B cell (primary cell): Measurements from ENCODE around the gene CLCF1. TPM values are rescaled to one million over a fixed set of nuclear protein-coding genes. Genes with fewer than 3 reads are reported as not detected.
A peak's percentile ranks its signal among the peaks of the same experiment; 100 is the strongest.

ENCODE experiments used
- ATAC-seq: fragments of 200-7000 bp; cut with Tn5 transposase; one replicate; pipeline ENCODE4 v1.10.0; 2021; ENCODE audit warnings: low read depth, mild to moderate bottlenecking, moderate number of reproducible peaks, moderate library complexity
- CTCF ChIA-PET: fragments of 350-600 bp; sonication (Branson Sonifier 250); formaldehyde crosslinking; loops from one replicate; lab custom pipeline; 2021; ENCODE audit warnings: antibody characterized with exemption, inconsistent platforms; lab: Charles Lee
- POLR2A ChIA-PET: fragments of 350-600 bp; sonication (Branson Sonifier 250); formaldehyde crosslinking; loops from one replicate; lab custom pipeline; 2021; ENCODE audit warnings: antibody characterized with exemption; lab: Charles Lee
- DNase-seq: peaks from one replicate; pipeline ENCODE4 v3.0.0; 2013
- H2AFZ ChIP-seq: 2 replicates; pipeline ENCODE4 v1.6.1; 2012; ENCODE audit warnings: mild to moderate bottlenecking, low read depth, low read length; ENCODE audit not compliant: insufficient read depth, poor library complexity, severe bottlenecking
- H3K27ac ChIP-seq, 2 donors: 1 replicate in 1 of 2; 2 replicates in 1 of 2; pipeline ENCODE4 v1.5.1; 2012 to 2013; ENCODE audit warnings: low read length in 2 of 2, mild to moderate bottlenecking in 2 of 2, moderate library complexity in 1 of 2
- H3K27me3 ChIP-seq, 4 experiments: fragments of 200-600 bp in 1 of 4; sonication (generic) in 1 of 4; replicated peaks in 1 of 4; 1 replicate in 2 of 4; 2 replicates in 2 of 4; pipeline versions ENCODE4 v1.6.1 to v1.7.0; 2013 to 2016; ENCODE audit warnings: low read length in 3 of 4, mild to moderate bottlenecking in 2 of 4, mixed read lengths in 1 of 4, moderate library complexity in 1 of 4; ENCODE audit not compliant: insufficient read depth in 4 of 4, control insufficient read depth in 3 of 4; ENCODE audit errors: control extremely low read depth in 1 of 4
- H3K36me3 ChIP-seq, 2 experiments: replicated peaks in 1 of 2; 1 replicate in 1 of 2; 2 replicates in 1 of 2; pipeline versions ENCODE4 v1.6.1 to v1.7.1; 2013; ENCODE audit warnings: low read length in 1 of 2; ENCODE audit not compliant: insufficient read depth in 2 of 2, control insufficient read depth in 1 of 2; ENCODE audit errors: control extremely low read depth in 1 of 2, extremely low read depth in 1 of 2
- H3K4me1 ChIP-seq, 2 donors: fragments of 200-600 bp in 1 of 2; sonication (generic) in 1 of 2; 1 replicate in 1 of 2; 2 replicates in 1 of 2; pipeline versions ENCODE4 v1.5.1 to v1.6.1; 2013 to 2017; ENCODE audit warnings: low read length in 2 of 2; ENCODE audit not compliant: control insufficient read depth in 2 of 2, insufficient read depth in 2 of 2
- H3K4me2 ChIP-seq: replicated peaks from 2 replicates; pipeline ENCODE3; 2012; ENCODE audit warnings: mild to moderate bottlenecking, low read depth, low read length; ENCODE audit not compliant: poor library complexity, severe bottlenecking
- H3K4me3 ChIP-seq, 5 experiments: fragments of 200-600 bp in 1 of 5; sonication (generic) in 1 of 5; 1 replicate in 3 of 5; 2 replicates in 2 of 5; pipeline versions ENCODE4 v1.5.1 to v1.7.0; 2011 to 2016; ENCODE audit warnings: low read length in 4 of 5, mild to moderate bottlenecking in 4 of 5, low read depth in 2 of 5, control low read depth in 1 of 5, moderate library complexity in 1 of 5; ENCODE audit not compliant: insufficient read depth in 1 of 5; ENCODE audit errors: control extremely low read depth in 1 of 5, extremely low read depth in 1 of 5
- H3K79me2 ChIP-seq: fragments of 200-600 bp; sonication (generic); one replicate; pipeline ENCODE4 v1.6.0; 2016; ENCODE audit warnings: low read length; ENCODE audit not compliant: control insufficient read depth, insufficient read depth
- H3K9ac ChIP-seq: fragments of 200-600 bp; sonication (generic); 2 replicates; pipeline ENCODE4 v1.6.1; 2017; ENCODE audit warnings: mild to moderate bottlenecking, low read length, moderate library complexity
- H3K9me3 ChIP-seq, 3 donors: one replicate each; pipeline versions ENCODE4 v1.6.1 to v1.7.1; 2013; ENCODE audit warnings: low read length in 2 of 3; ENCODE audit not compliant: control insufficient read depth in 2 of 3, insufficient read depth in 1 of 3; ENCODE audit errors: control extremely low read depth in 1 of 3
- H4K20me1 ChIP-seq: 2 replicates; pipeline ENCODE4 v1.6.0; 2012; ENCODE audit warnings: mild to moderate bottlenecking, low read length; ENCODE audit not compliant: insufficient read depth, control insufficient read depth, poor library complexity, severe bottlenecking
- H3K27ac Mint-ChIP-seq: one replicate; pipeline ENCODE4 v1.8.0; 2021; ENCODE audit warnings: mixed read lengths
- H3K27me3 Mint-ChIP-seq: one replicate; pipeline ENCODE4 v1.8.0; 2021; ENCODE audit warnings: mixed read lengths
- H3K4me1 Mint-ChIP-seq: one replicate; pipeline ENCODE4 v1.8.0; 2021; ENCODE audit warnings: mixed read lengths
- H3K4me3 Mint-ChIP-seq: one replicate; pipeline ENCODE4 v1.8.0; 2021; ENCODE audit warnings: mixed read lengths
- H3K9me3 Mint-ChIP-seq: one replicate; pipeline ENCODE4 v1.8.0; 2022; ENCODE audit warnings: mixed read lengths; ENCODE audit not compliant: insufficient read depth
- EZH2 ChIP-seq: IDR thresholded peaks from 2 replicates; pipeline ENCODE4 v1.6.1; 2012; ENCODE audit warnings: borderline replicate concordance, low read depth, mild to moderate bottlenecking, moderate library complexity, low read length; ENCODE audit not compliant: insufficient read depth, poor library complexity, severe bottlenecking
- WGBS: methylation state at CpG from one replicate; pipeline ENCODE4 v1.1.5; 2013; ENCODE audit warnings: missing lambda C conversion rate; ENCODE audit not compliant: insufficient coverage; 5-methylcytosine and 5-hydroxymethylcytosine counted together
- intact Hi-C: fragments of 100-400 bp; cut with micrococcal nuclease; formaldehyde crosslinking; loops from one replicate; pipeline ENCODE4 v1.10.0; 2022
- polyA plus RNA-seq: library from polyadenylated mRNA; depleted of rRNA; stranded (reverse); fragments of >200 nt; gene quantifications from 2 replicates; pipeline ENCODE4 v1.2.3, GENCODE V29; 2012
- total RNA-seq, 2 donors: library from RNA; stranded (reverse); fragments of 120-200 nt in 1 of 2; gene quantifications; 1 replicate in 1 of 2; 2 replicates in 1 of 2; pipeline versions ENCODE4 v1.2.3 to v1.2.4, GENCODE V29; 2013 to 2022
- TF ChIP-seq, protein P1 (sequence below): fragments of 200-600 bp; IDR thresholded peaks from one replicate; pipeline ENCODE4 v1.8.0; 2022; ENCODE audit warnings: antibody characterized with exemption, mild to moderate bottlenecking

The CLCF1 gene
- total and polyA plus RNA-seq, 2 donors (not counting 1 experiment from before 2014, with no cell fraction given) = 29.1 to 44.6 TPM

GRCh38 chr11:67370351-67371076, 2.9 kb downstream of the CLCF1 start:
- DNase-seq = no peak
- no peak for TF ChIP-seq EZH2
- TF ChIP-seq, protein P1, sequence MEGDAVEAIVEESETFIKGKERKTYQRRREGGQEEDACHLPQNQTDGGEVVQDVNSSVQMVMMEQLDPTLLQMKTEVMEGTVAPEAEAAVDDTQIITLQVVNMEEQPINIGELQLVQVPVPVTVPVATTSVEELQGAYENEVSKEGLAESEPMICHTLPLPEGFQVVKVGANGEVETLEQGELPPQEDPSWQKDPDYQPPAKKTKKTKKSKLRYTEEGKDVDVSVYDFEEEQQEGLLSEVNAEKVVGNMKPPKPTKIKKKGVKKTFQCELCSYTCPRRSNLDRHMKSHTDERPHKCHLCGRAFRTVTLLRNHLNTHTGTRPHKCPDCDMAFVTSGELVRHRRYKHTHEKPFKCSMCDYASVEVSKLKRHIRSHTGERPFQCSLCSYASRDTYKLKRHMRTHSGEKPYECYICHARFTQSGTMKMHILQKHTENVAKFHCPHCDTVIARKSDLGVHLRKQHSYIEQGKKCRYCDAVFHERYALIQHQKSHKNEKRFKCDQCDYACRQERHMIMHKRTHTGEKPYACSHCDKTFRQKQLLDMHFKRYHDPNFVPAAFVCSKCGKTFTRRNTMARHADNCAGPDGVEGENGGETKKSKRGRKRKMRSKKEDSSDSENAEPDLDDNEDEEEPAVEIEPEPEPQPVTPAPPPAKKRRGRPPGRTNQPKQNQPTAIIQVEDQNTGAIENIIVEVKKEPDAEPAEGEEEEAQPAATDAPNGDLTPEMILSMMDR = no peak
- Mint-ChIP-seq H3K9me3 (no peaks in the 10 kb centered on the region), H3K4me3 (peak overlapping the region; percentile 92), H3K27ac (peak overlapping the region; percentile 72), H3K27me3 (no peaks in the 10 kb centered on the region), H3K4me1 (peaks cover 79% of the 10 kb centered on the region)
- H2AFZ ChIP-seq = no peak overlapping the region
- CTCF ChIA-PET = interaction anchor here (0.8 to 42.2 kb wide), 9 partner anchors 1 to 289 kb away, joined by 3 to 2379 read pairs (median 3); partner anchors contain the start of genes CLCF1, POLD4, PPP1CA and RAD9A
- H3K36me3 ChIP-seq = peaks cover 0 to 20% of the 10 kb centered on the region in 2 experiments
- no peak overlapping the region for H3K4me3 ChIP-seq
- H3K4me1 ChIP-seq = peaks cover 76 to 81% of the 10 kb centered on the region in 2 donors
- peak overlapping the region in 1 of 2 donors; percentile 17 for H3K27ac ChIP-seq
- peak overlapping the region; percentile 93 for H3K4me2 ChIP-seq
- no peak for ATAC-seq
- peaks cover 74% of the 10 kb centered on the region for H3K79me2 ChIP-seq
- H3K9me3 ChIP-seq = no peaks in the 10 kb centered on the region
- POLR2A ChIA-PET = interaction anchor here (0.7 to 14.2 kb wide), 7 partner anchors 8 to 130 kb away, joined by 3 to 323 read pairs (median 8); partner anchors contain the start of gene POLD4
- H3K9ac ChIP-seq = no peak overlapping the region
- intact Hi-C loops = no loop called here
- WGBS = 64% methylated on average over 11 of the region's 14 CpGs
- peaks cover 65% of the 10 kb centered on the region for H4K20me1 ChIP-seq
- no peaks in the 10 kb centered on the region for H3K27me3 ChIP-seq

DNA sequence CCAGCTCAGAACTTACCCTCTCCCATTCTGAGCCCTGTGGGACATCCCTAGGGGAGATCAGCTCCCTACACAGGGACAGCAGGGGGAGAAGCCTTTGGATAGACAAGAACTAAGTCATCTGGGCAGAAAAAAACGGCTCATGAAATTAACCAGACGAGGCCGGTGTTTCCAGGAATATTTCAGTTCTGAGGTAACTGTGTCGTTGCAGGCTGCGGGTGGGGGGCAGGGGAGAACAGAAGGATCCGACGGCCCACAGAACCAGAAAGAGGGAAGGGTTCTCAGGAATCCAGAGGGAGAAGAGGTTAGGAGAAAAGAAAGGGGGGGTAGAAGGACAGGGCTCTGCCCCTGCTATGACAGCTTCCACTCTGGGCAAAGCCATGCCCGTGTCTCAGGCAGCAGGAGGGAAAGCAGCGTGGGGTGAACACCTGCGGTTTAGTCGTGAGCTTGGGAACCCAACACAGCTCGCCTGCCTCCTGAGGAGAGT, 3.6 kb downstream of the CLCF1 start:
- peak overlapping the region; percentile 93 for H3K4me2 ChIP-seq
- no peak overlapping the region for H3K4me3 ChIP-seq
- 65% methylated on average over 11 of the region's 12 CpGs for WGBS
- DNase-seq (no peak), ATAC-seq (no peak)
- Mint-ChIP-seq H3K4me3 (peak overlapping the region; percentile 92), H3K27me3 (no peaks in the 10 kb centered on the region), H3K4me1 (peaks cover 83% of the 10 kb centered on the region), H3K27ac (peak overlapping the region; percentile 72), H3K9me3 (no peaks in the 10 kb centered on the region)
- no peak for TF ChIP-seq EZH2
- TF ChIP-seq, protein P1 = no peak
- peaks cover 0 to 26% of the 10 kb centered on the region in 2 experiments for H3K36me3 ChIP-seq
- no peak overlapping the region for H3K9ac ChIP-seq
- no peaks in the 10 kb centered on the region for H3K9me3 ChIP-seq
- peaks cover 72% of the 10 kb centered on the region for H4K20me1 ChIP-seq
- no peak overlapping the region for H2AFZ ChIP-seq
- intact Hi-C loops = no loop called here
- CTCF ChIA-PET = interaction anchor here (0.8 to 42.2 kb wide), 6 partner anchors 2 to 290 kb away, joined by 3 to 2379 read pairs (median 3); partner anchors contain the start of genes CLCF1, POLD4 and RAD9A
- peak overlapping the region in 1 of 2 donors; percentile 2 for H3K27ac ChIP-seq
- POLR2A ChIA-PET = interaction anchor here (1.0 to 14.2 kb wide), 3 partner anchors 8 to 15 kb away, joined by 4 to 323 read pairs (median 47); partner anchors contain the start of gene POLD4
- H3K79me2 ChIP-seq = peaks cover 74% of the 10 kb centered on the region
- H3K4me1 ChIP-seq = peaks cover 82 to 86% of the 10 kb centered on the region in 2 donors
- no peaks in the 10 kb centered on the region for H3K27me3 ChIP-seq
